Activated T-helper 1 cell treated with anti-CD3 and anti-CD28 coated beads, Interleukin-12 subunit alpha, Interleukin-12 subunit beta, Interleukin-2, Interleukin-4 antibody, amounts not matched to agents 30 ng/mL and 10 ng/mL and 1 ng/mL, durations not matched to agents 14 hours and 24 hours and 36 hours (primary cell): ENCODE data around the gene BSN. TPM values are rescaled to one million over a fixed set of nuclear protein-coding genes. Genes with fewer than 3 reads are reported as not detected.
"Not testable (repeated sequence)": the region's sequence is repeated elsewhere in the genome, so short reads cannot be mapped to it uniquely, and the experiment has no call there.

Experiments
- DNase-seq: peaks from one replicate; pipeline ENCODE4 v3.0.0; 2021; ENCODE audit warnings: low spot score
- H3K27ac Mint-ChIP-seq: one replicate; pipeline ENCODE4 v1.8.0; 2021; ENCODE audit warnings: mild to moderate bottlenecking, mixed read lengths
- H3K27me3 Mint-ChIP-seq: one replicate; pipeline ENCODE4 v1.8.0; 2022; ENCODE audit warnings: mild to moderate bottlenecking, moderate library complexity, mixed read lengths; ENCODE audit not compliant: insufficient read depth
- H3K36me3 Mint-ChIP-seq: one replicate; pipeline ENCODE4 v1.8.0; 2021; ENCODE audit warnings: low read depth, mixed read lengths
- H3K4me1 Mint-ChIP-seq: one replicate; pipeline ENCODE4 v1.8.0; 2021; ENCODE audit warnings: low read depth, mixed read lengths
- H3K4me3 Mint-ChIP-seq: one replicate; pipeline ENCODE4 v1.8.0; 2021; ENCODE audit warnings: mild to moderate bottlenecking, moderate library complexity, mixed read lengths
- H3K9me3 Mint-ChIP-seq: one replicate; pipeline ENCODE4 v1.8.0; 2021; ENCODE audit warnings: mixed read lengths
- intact Hi-C: fragments of 100-400 bp; cut with micrococcal nuclease; formaldehyde crosslinking; loops from one replicate; pipeline ENCODE4 v1.15.1; 2024
- total RNA-seq: library from RNA; stranded (reverse); gene quantifications from 2 replicates; pipeline ENCODE4 v1.2.3, GENCODE V29; 2022

Gene BSN
- total RNA-seq, 1 donor from 2014 or later = 0.13 TPM

DNA sequence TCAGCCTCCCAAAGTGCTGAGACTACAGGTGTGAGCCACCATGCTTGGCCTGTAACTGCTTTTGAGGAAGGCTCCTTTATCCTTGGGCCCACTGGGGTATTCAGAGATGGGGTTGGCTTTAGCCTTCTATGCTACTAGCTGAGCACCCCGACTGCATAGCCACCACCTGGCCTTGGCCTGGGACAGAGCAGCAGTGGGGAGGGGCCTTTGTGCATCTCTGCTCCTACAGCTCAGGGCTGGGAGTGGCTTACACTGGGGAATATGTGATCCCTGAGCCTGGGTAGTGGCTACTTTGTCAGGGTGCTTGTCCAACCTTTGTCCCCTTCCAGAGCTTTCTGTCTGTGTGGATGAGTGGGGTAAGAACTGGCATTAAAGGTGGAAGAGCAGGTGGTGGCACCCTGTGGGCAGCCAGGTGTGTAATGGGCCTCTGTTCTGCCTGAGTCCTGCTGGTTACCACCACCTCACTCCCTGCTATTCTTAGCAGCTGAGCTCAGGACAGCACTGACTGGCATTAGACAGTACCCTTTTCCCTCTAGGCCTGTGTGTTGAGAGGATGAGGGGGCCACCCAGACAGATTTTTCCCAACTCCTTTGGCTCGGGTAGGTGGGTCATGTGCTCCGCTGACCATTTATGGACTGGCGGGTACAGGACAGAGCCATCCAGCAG, 141.2 kb downstream of the BSN start:
- intact Hi-C loops, H3K27me3 Mint-ChIP-seq, H3K36me3 Mint-ChIP-seq, H3K27ac Mint-ChIP-seq, DNase-seq, H3K9me3 Mint-ChIP-seq, H3K4me3 Mint-ChIP-seq, H3K4me1 Mint-ChIP-seq: not testable (repeated sequence)

DNA sequence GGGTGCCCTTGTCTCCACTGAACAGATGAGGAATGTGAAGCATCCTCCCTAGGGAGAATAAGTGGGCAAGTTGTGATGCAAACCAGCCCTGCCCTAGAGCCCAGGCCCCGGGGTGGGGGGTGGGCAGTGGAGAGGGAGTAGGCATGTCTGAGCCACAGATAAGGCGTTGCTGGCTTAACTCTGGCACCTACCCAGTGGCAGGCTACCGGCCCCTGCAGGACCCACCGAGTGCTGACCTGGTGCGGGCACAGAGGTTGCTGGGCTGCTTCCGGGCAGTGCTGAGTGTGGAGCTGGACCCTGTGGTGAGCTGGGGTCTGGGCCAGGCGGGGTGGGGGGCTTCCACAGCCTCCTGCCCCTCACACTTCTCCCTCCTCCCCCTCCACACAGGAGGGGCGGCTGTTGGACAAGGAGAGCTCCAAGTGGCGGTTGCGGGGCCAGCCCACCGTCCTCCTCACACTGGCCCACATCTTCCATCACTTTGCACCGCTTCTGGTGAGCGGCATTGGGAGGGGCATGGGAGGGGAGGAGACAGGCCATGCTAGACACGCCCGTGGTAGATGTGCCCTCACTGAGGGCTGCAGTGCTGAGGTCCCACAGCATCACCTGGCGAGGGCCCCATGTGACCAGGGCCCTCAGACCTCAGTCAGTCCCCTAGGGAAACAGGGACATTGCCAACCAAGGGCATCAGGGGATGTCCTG, 145.2 kb downstream of the BSN start:
- Mint-ChIP-seq H3K36me3 (peaks cover 1% of the 10 kb centered on the region), H3K27ac (no peak overlapping the region), H3K4me1 (no peaks in the 10 kb centered on the region), H3K27me3 (no peaks in the 10 kb centered on the region), H3K4me3 (no peak overlapping the region), H3K9me3 (no peaks in the 10 kb centered on the region)
- intact Hi-C loops = no loop called here
- no peak for DNase-seq

DNA sequence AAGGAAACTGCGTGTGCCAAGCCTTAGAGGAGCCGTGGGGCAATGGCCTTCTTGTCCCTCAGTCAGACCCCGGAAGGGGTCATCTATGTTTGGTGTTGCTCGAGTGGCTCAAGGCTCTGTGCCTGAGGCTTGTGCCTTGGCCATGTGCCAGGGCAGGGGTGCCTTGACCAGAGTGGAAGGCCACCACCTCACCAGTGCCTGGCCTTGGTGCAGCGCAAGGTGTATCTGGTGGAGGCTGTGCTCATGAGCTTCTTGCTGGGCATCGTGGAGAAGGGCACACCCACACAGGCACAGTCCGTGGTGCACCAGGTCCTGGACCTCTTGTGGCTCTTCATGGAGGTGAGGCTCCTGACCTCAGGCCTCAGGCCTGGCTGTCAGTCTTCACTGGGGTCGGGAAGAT, 145.7 kb downstream of the BSN start:
- H3K36me3 Mint-ChIP-seq = peaks cover 1% of the 10 kb centered on the region
- no peaks in the 10 kb centered on the region for H3K4me1 Mint-ChIP-seq
- intact Hi-C loops = no loop called here

DNA sequence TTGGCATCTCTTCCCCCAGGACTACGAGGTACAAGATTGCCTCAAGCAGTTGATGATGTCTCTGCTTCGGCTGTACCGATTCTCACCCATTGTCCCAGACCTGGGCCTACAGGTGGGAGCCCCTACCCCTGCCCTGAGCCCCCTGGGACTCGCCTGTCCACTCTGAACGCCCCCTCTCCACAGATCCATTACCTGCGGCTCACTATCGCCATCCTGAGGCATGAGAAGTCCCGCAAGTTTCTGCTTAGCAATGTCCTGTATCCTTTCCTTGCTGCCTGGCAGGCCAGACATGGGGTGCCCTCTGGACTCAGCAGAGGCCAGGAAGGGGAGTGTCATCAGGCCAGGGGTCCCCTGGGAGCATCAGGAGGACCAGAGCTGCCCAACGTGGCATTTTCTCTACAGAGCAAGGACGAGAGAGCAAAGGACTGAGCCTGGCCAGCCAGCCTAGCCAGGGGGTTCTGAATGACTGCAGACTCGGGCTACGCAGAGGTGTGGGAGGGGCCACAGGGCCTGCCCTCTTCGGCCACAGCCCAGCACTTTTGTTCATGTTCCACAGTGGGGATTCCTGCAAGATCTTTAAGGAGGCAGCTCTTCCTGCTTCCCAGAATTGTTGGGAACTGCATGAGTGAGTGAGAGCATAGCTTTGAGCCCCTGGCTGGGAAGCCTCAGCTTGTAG, 146.3 kb downstream of the BSN start:
- Mint-ChIP-seq H3K4me1 (no peaks in the 10 kb centered on the region), H3K4me3 (no peak overlapping the region), H3K36me3 (peaks cover 1% of the 10 kb centered on the region), H3K27me3 (no peaks in the 10 kb centered on the region), H3K9me3 (no peaks in the 10 kb centered on the region), H3K27ac (no peak overlapping the region)
- no peak for DNase-seq
- intact Hi-C loops = no loop called here

More for the DNA sequence above, 145.7 kb downstream of the BSN start:
- Mint-ChIP-seq H3K4me3 (no peak overlapping the region), H3K27ac (no peak overlapping the region), H3K27me3 (no peaks in the 10 kb centered on the region), H3K9me3 (no peaks in the 10 kb centered on the region)
- DNase-seq = no peak

DNA sequence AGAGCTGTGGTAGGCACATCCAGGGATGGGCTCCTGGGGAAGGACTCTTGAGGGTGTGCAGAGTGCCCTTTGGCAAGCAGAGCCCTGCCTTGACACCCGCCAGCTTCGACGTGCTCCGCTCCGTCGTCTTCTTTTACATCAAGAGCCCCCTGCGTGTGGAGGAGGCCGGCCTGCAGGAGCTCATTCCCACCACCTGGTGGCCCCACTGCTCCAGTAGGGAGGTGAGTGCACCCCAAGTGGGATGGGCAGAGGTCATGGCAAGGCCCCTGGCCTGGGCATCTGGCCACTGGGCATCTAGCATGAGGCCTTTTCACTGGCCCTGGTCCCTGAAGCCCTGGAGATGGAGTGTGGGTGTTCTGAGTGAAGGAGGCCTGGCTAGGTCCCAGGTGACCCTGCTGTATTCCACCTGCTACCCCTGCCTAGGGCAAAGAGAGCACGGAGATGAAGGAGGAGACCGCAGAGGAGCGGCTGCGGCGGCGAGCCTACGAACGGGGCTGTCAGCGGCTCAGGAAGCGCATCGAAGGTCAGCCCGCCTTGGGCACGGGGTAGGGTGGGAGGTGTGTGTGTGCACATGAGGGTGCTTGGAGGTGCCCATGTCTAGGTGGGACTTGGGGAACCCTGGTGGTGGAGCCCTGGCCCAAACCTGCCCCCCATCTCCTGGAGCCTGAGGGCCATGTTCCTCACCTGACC, 147.3 kb downstream of the BSN start:
- no peak for DNase-seq
- Mint-ChIP-seq H3K27me3 (no peaks in the 10 kb centered on the region), H3K4me1 (no peaks in the 10 kb centered on the region), H3K9me3 (no peaks in the 10 kb centered on the region), H3K4me3 (no peak overlapping the region), H3K27ac (no peak overlapping the region), H3K36me3 (peaks cover 1% of the 10 kb centered on the region)
- intact Hi-C loops = no loop called here

DNA sequence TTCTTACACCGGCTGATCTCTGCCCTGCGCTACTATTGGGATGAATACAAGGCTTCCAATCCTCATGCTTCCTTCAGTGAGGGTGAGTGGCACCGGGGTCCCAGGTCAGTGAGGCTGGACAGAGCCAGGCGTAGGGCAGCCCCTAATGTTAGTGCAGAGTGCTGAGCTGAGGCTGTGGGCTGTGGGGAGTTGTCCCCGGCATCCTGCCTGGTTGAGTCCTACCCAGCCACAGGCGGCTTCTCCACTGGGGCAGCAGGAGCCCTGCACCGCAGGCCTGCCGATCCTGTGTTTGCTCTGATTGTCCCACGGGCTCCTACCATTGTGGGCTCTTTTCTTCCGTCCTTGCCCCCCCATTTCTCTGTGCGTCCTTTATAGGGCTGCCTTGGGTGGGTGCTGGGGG, 148.4 kb downstream of the BSN start:
- intact Hi-C loops = loop anchor here (1.0 kb wide), 5 partner anchors 17 to 204 kb away; partner anchors contain the start of gene AMIGO3

DNA sequence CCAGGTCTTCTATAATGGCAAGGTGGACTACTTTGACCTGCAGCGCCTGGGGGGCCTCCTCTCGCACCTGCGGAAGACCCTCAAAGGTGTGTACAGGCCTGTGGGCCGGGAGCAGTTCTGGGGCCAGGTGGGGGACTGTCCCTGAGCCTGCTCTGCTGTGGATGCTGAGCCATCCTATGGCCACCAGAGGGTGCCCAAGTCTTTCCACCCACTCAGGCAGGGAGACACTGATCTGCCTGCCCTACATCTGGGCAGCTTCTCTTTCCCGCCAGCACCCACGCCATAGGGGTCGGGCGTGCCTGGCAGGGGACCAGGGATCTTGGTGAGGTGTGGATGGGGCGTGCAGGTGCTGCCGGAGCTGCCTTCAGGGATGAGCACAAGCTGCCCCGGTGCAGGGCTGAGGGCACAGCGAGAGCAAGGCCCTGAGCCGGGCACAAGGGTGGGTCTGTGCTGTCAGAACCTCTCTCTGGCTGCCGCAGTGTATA, 149.2 kb downstream of the BSN start:
- intact Hi-C loops = loop anchor here (1.0 kb wide), 5 partner anchors 16 to 203 kb away; partner anchors contain the start of gene AMIGO3
- H3K27me3 Mint-ChIP-seq = no peaks in the 10 kb centered on the region
- peak; percentile 57 for DNase-seq
- no peaks in the 10 kb centered on the region for H3K9me3 Mint-ChIP-seq
- H3K27ac Mint-ChIP-seq = no peak overlapping the region
- H3K36me3 Mint-ChIP-seq = peaks cover 5% of the 10 kb centered on the region
- no peak overlapping the region for H3K4me3 Mint-ChIP-seq
- no peaks in the 10 kb centered on the region for H3K4me1 Mint-ChIP-seq

More for the DNA sequence above, 148.4 kb downstream of the BSN start:
- DNase-seq = no peak
- Mint-ChIP-seq H3K4me3 (no peak overlapping the region), H3K27ac (no peak overlapping the region), H3K36me3 (peaks cover 3% of the 10 kb centered on the region), H3K27me3 (no peaks in the 10 kb centered on the region), H3K4me1 (no peaks in the 10 kb centered on the region), H3K9me3 (no peaks in the 10 kb centered on the region)

DNA sequence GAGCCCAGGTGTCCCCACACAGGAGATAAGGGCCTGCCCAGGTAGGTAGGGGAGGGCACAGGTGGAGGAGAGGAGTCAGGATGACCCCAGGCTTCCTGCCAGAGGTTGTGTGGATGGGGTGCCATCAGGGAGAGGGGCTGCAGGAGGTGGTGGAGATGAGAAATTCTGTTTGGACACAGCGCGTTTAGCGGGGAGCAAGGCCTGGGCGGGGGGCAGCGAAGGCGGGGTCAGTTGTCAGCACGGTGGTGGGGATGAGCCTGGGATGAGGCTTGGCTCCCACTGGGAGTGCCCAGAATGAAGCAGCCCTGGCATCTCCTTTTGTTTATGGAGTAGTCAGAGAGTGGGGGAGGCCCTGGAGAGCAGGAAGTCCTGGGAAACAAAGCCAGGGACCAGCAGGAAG, 149.7 kb downstream of the BSN start:
- DNase-seq = no peak
- Mint-ChIP-seq H3K27me3 (no peaks in the 10 kb centered on the region), H3K9me3 (no peaks in the 10 kb centered on the region), H3K36me3 (peaks cover 6% of the 10 kb centered on the region), H3K4me1 (no peaks in the 10 kb centered on the region), H3K4me3 (no peak overlapping the region), H3K27ac (no peak overlapping the region)
- intact Hi-C loops = loop anchor here (1.0 kb wide), 5 partner anchors 15 to 202 kb away; partner anchors contain the start of gene AMIGO3

DNA sequence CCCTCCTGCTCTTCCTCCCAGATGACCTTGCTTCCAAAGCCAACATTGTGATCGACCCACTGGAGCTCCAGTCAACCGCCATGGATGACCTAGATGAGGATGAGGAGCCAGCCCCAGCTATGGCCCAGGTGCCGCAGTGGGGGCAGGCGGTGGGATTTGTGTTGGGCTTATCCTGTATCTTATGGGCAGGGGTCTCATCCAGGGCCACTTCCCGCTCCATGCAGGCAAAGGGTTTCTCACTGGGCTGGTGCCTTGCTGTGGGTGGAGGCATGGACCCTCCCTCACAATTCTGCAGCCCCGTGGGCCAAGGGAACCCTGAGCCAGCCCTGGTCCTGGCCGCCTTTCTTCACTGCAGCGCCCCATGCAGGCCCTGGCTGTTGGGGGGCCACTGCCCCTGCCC, 150.4 kb downstream of the BSN start:
- Mint-ChIP-seq H3K4me3 (no peak overlapping the region), H3K27me3 (no peaks in the 10 kb centered on the region), H3K4me1 (no peaks in the 10 kb centered on the region), H3K27ac (no peak overlapping the region), H3K36me3 (peaks cover 6% of the 10 kb centered on the region), H3K9me3 (no peaks in the 10 kb centered on the region)
- intact Hi-C loops = no loop called here
- no peak for DNase-seq

DNA sequence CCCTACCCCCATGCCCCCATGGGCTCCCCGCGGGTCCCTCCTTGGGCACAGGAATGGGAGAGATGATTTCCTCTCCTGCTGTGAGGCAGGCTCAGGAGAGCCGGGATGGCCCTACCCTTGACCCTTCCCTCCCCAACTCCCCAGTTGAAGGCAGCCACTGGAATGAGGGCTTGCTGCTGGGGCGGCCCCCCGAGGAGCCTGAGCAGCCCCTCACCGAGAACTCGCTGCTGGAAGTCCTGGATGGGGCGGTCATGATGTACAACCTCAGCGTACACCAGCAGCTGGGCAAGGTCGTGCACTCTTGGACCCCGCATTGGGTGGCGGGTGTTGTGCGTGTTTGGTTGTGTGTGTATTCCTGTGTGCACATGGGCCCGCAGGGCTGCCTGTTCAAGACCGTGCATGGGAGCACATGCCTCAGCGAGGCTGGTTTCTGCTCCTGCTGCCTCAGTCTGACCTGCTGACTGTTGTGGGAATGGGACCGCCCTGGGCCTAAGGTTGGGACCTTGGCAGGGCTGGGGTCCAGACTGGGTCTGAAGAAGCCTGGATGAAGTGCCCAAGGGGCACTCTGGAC, 151.2 kb downstream of the BSN start:
- no peak for DNase-seq
- Mint-ChIP-seq H3K4me1 (no peaks in the 10 kb centered on the region), H3K27me3 (no peaks in the 10 kb centered on the region), H3K27ac (no peak overlapping the region), H3K9me3 (no peaks in the 10 kb centered on the region), H3K36me3 (peaks cover 6% of the 10 kb centered on the region), H3K4me3 (no peak overlapping the region)
- intact Hi-C loops = no loop called here

DNA sequence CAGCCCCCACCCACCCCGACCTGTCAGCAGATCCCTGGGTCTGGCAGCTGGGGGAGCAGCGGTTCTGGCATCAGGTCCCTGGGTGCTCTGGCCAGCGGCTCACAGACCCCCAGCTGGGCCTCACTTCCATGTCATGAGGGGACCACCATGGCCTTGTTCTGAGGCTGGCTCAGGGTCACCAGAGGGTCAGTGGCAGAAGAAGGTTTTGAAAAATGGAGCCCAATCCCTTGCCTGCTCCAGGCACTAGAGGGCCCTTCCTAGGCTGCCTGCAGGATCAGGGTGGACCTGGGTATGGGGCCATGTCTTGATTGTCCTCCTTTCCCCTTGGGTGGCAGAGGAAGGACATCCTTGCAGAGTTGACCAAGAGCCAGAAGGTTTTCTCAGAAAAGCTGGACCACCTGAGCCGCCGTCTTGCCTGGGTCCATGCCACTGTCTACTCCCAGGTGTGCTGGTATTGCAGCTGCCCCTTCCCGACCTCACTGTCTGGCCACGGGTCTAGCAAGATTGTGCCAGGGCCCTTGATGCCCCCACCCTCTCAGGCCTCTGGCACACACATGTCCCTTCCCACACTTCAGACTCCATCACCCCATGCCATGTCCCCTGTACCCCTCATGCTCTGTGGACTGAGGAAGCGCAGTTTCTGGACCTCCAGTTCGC, 152.3 kb downstream of the BSN start:
- H3K9me3 Mint-ChIP-seq = no peaks in the 10 kb centered on the region
- DNase-seq = no peak
- H3K27me3 Mint-ChIP-seq = no peaks in the 10 kb centered on the region
- H3K4me1 Mint-ChIP-seq = peaks cover 2% of the 10 kb centered on the region
- intact Hi-C loops = no loop called here
- peaks cover 5% of the 10 kb centered on the region for H3K36me3 Mint-ChIP-seq
- H3K27ac Mint-ChIP-seq = no peak overlapping the region
- H3K4me3 Mint-ChIP-seq = no peak overlapping the region

DNA sequence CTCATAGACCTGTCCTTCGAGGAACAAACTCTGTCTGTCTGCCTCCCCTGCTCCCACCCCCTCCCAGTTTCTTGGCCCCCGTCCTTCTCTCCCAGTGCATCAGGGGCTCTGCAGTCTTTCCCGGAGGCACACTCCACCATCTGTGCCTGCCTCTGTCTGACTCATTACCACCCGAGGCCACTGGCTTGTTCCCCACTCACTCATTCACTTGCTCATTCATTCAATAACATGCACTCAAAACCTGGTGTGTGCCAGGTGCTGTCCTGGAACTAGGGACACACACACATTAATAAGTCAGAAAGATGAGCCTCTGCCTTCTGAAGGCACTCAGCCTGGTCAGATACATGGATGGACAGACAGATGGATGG, 152.8 kb downstream of the BSN start:
- no peak for DNase-seq
- H3K27ac Mint-ChIP-seq = no peak overlapping the region
- intact Hi-C loops = no loop called here
- H3K4me1 Mint-ChIP-seq = peaks cover 7% of the 10 kb centered on the region
- H3K4me3 Mint-ChIP-seq = no peak overlapping the region
- no peaks in the 10 kb centered on the region for H3K9me3 Mint-ChIP-seq
- no peaks in the 10 kb centered on the region for H3K27me3 Mint-ChIP-seq
- H3K36me3 Mint-ChIP-seq = peaks cover 5% of the 10 kb centered on the region
